HG02973 (cell line): ENCODE data around the gene HRNR.
"Not testable (repeated sequence)": the region's sequence is repeated elsewhere in the genome, so short reads cannot be mapped to it uniquely, and the experiment has no call there.

Experiments
- ATAC-seq: cut with Tn5 transposase; IDR thresholded peaks from one replicate; pipeline ENCODE4 v1.9.1; 2021; ENCODE audit warnings: moderate library complexity; ENCODE audit not compliant: unreplicated experiment

The HRNR gene

DNA sequence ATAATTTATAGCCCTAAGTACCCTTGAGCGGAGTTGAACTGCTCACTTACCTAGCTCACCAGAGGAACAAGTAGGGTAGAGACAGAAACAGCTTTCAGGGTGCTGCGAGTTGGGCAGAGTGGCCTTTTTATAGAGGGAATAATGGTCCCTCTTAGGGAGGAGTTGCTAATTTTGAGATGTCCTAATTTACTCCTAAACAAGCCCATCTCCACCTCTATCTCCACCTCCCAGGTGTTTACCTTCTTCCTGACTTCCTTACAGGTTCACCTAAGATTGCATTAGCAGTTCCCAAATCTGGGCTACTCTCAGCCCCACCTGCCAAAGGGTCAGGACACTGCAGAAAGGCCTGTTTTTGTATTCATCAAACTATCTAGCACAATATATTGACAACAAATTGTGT, at the start of gene HRNR:
TSS of gene HRNR (minus strand) at position 101 of the 400 bp plus-strand sequence. CDS start 940 bp downstream, outside the sequence.
- ATAC-seq, result no peak

DNA sequence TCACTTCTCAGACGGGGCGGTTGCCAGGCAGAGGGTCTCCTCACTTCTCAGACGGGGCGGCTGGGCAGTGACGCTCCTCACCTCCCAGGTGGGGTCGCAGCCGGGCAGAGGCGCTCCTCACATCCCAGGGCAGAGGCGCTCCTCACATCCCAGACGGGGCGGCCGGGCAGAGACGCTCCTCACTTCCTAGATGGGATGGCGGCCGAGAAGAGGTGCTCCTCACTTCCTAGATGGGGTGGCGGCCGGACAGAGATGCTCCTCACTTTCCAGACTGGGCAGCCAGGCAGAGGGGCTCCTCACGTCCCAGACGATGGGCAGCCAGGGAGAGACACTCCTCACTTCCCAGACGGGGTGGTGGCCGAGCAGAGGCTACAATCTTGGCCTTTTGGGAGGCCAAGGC, 32.4 kb upstream of the HRNR start:
- ATAC-seq, result not testable (repeated sequence)

DNA sequence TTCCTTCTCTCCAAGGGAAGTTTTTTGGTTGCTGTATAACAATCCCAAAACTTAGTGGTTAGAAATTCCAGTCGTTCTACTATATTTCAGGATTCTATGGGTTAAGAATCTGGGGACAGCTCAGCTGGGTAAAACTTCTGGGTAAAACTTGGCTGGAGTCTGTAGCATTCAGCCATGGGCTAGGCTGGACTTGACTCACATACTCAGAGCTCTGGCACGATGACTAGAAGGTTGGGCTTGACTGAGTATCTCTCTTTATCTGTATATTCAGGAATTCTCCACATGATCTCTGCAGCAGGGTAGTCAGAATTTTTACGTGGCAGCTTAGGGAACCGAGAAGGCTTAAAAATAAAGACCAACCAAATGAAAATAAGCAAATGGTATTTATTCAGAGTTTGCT, 28.2 kb upstream of the HRNR start:
- no peak for ATAC-seq

DNA sequence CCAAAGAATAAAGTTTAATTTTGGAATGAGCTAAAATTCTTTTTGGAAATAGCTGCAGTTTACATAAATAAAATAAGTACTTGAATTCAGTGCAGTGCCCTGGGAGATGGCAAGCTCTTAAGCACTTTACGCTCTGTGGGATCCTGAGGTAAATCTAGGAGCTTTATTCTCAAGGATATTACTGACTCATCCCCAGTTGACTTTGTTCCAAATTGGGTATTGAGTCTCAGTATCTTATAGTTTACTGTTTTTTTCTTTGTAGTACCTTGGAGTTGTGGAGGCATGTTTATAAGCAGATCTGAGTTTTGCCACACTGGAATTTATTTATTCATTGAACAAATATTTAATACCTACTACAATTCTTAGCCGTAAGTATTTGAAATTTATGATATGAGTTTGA, 27.4 kb upstream of the HRNR start:
- ATAC-seq, result no peak

DNA sequence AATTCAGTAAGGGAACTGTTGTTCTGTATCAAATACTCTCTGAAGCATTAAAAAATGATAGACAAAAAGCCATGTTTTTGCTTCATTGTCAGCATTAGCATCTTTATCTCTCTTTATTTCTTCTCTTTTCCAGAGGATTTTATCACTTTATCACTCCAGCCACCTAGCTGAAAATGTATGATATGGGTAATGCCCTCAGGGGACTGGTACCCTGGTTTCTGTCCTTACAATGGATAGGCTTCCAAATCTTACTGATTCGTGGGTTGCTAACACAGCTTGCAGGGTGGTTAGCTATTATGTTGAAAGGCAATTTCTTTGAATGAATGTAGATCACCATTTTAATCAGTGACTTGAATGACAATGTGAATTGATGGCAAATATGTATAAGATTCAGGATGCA, 23.3 kb upstream of the HRNR start:
- no peak for ATAC-seq

- no peak for ATAC-seq
These were observed 20.7 kb upstream of the HRNR start for GRCh38 chr1:152244576-152245273.

DNA sequence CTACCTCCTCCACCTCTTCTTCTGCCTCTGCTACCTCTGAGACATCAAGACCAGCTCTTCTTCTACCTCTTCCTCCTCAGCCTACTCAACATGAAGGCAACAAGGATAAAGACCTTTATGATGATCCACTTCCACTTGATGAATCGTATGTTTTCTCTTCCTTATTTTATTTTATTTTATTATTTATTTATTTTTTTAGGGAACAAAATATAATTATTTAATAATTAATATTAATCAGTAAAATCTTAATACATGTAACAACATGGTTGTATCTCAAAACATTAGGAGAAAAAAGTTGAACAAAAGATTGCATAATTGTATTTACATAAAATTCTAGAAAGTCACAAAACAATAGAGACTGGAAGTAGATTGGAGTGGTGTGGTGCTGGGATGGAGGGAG, 13.1 kb upstream of the HRNR start:
- no peak for ATAC-seq

DNA sequence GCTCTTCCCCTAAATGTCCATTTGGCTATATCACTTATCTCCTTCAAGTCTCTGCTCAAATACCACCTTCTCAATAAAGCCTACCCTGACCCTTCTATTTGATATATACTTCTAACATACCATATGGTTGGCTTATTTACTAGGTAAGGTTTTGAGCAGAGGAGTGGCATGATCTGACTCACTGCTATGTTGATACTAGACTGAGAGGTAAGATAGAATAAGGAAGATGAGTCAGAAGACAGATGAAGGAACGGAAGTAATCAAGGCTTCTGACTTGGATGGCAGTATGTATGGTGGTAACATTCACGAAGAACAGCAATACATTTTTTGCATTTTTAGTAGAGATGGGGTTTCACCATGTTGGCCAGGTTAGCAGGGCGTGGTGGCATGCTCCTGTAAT, 4.8 kb upstream of the HRNR start:
- ATAC-seq, result no peak

GRCh38 chr1:152227310-152227928, 3.4 kb upstream of the HRNR start:
- ATAC-seq, result no peak

DNA sequence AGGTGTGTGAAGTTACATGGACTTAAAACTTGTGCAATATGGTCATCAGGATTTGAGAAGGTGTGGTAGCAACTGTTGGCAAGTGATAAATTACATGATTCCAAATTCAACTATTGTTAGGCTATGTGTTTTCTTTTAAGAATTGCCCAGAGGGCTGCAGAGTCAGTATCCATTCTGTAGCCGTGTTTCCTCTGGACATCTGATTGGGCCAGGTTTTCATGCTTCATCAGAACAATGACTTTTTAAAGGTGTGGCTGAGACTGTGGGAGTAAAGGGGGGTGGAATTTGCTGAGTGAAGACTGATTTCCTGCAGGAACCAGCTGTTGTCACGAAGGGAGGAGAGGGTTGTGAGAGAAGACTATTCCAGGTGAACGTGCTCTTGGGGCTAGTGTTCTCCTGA, 1.7 kb upstream of the HRNR start:
- no peak for ATAC-seq

DNA sequence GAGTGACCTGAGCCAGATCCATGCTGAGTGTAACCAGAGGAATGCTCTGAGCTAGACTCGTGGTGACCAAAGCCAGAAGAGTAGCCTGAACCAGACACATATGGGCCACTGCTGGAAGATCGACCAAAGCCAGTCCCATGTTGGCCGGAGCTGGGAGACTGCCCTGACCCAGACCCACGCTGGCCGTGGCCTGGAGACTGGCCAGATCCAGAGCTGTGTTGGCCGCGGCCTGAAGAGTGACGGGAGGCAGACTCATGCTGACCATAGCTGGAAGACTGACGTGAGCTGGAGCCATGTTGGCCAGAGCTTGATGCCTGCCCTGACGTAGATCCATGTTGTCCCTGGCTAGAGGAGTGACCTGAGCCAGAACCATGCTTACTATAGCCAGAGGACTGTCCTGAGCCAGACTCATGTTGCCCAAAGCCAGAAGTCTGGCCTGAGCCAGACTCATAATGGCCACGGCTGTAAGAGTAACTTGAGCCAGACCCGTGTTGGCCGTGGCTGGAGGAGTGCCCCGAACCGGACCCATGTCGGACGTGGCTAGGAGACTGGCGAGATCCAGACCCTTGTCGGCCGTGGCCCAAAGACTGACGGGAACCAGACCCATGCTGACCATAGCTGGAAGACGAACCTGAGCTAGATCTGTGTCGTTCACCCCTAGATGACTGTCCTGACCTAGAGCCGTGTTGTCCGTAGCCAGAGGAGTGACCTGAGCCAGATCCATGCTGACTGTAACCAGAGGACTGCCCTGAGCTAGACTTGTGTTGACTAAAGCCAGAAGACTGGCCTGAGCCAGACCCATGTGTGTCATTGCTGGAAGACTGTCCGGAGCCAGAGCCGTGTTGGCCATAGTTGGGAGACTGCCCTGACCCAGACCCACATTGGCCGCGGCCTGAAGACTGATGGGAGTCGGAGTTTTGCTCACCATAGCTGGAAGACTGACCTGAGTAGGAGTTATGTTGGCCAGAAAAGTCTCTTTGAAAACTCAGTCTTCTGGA, 3.5 kb downstream of the HRNR start:
- ATAC-seq, result no peak

DNA sequence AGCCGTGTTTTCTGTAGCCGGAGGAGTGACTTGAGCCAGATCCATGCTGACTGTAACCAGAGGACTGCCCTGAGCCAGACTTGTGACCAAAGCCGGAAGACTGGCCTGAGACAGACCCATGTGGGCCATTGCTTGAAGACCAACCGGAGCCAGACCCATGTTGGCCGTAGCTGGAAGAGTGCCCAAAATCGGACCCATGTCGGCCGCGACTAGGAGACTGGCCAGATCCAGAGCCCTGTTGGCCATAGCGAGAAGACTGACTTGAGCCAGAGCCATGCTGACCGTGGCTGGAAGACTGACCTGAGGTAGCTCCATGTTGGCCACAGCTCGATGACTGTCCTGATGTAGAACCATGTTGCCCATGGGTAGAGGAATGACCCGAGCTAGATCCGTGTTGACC, 4.6 kb downstream of the HRNR start:
- ATAC-seq, result not testable (repeated sequence)

DNA sequence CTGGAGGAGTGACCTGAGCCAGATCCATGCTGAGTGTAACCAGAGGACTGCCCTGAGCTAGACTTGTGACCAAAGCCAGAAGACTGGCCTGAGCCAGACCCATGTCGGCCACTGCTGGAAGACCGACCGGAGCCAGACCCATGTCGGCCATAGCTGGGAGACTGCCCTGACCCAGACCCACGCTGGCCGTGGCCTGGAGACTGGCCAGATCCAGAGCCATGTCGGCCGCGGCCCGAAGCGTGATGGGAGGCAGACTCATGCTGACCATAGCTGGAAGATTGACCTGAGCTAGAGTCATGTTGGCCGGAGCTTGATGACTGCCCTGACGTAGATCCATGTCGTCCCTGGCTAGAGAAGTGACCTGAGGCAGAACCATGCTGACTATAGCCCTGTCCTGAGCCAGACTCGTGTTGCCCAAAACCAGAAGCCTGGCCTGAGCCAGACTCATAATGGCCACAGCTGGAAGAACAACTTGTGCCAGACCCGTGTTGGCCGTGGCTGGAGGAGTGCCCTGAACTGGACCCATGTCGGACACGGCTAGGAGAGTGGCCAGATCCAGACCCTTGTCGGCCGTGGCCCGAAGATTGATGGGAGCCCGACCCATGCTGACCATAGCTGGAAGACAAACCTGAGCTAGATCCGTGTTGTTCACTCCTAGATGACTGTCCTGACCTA, 5.1 kb downstream of the HRNR start:
- ATAC-seq, result no peak

DNA sequence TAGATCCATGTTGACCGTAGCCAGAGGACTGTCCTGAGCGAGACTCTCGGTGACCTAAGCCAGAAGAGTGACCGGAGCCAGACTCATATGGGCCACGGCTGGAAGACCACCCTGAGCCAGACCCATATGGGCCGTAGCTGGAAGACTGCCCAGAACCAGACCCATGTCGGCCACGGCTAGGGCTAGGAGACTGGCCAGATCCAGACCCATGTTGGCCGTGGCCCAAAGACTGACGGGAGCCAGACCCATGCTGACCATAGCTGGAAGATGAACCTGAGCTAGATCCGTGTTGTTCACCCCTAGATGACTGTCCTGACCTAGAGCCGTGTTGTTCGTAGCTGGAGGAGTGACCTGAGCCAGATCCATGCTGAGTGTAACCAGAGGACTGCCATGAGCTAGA, 8.4 kb downstream of the HRNR start:
- ATAC-seq, result not testable (repeated sequence)

DNA sequence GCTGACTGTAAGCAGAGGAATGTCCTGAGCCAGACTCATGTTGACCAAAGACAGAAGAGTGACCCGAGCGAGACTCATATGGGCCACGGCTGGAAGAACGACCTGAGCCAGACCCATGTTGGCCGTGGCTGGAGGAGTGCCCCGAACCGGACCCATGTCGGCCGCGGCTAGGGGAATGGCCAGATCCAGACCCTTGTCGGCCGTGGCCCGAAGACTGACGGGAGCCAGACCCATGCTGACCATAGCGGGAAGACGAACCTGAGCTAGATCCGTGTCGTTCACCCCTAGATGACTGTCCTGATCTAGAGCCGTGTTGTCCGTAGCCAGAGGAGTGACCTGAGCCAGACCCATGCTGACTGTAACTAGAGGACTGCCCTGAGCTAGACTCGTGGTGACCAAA, 9.1 kb downstream of the HRNR start:
- not testable (repeated sequence) for ATAC-seq

DNA sequence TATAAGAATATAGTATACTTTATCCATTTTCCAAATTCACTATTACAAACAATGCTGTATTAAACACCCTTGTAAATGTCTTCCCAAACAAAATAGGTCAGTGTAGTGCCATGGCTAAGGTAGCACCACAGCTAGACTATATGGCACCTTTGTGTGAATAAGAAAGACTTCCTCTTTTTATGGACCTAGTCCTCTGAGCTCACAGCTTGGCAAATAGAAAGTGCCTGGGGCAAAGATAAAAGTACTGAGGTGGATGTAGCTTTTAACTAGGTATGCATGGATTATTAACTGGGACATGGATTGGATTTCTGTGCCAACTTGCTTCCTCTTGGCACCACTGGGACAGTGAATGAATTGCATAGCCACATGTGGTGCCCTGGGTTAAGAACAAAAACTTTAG, 25.0 kb downstream of the HRNR start:
- ATAC-seq, result no peak

DNA sequence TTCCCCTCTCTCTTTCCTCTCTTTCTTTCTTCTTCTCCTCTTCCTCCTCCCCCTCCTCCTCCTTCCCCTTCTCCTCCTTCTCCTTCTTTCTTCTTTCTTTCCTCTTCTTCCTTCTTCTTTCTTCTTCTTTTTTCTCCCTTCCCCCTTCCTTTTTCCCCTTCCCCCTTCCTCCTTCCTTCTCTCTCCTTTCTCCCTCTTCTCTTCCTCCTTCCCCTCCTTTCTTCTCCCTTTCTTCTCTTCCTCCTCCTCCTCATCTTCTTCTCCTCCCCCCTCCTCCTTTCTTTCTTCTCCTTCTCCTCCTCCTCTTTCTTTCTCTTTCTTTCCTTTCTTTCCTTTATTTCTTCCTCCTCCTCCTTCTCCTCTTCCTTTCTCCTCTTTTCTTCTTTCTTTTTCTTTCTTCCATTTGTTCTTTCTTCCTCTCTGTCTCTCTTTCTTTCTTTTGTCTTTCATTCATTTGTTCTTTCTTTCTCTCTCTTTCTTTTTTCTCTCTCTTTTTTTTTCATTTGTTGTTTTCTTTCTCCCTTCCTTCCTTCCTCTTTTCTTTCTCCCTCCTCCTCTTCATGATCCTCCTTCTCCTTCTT, 26.5 kb downstream of the HRNR start:
- ATAC-seq, result no peak

DNA sequence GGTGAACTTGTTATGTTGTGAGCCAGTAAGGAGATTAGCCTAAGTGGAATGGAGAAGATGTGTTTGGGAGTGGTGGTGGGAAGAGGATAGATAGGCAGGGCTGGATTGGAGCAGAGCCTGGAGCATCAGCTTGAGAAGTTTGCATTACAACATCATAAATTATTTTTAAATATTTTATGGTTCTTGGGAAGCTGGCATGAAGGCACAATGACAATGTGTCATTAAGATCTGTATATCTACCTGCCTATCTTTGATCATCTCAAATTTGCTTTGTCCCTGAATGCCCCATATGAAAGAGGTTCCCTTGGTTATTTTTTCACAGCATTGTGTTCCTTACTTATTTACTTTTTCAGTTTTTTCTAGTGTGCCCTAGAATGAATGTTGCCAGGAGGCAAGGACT, 32.3 kb downstream of the HRNR start:
- no peak for ATAC-seq

- no peak for ATAC-seq
These were observed 32.7 kb downstream of the HRNR start for GRCh38 chr1:152191260-152191659.

GRCh38 chr1:152190589-152190988, 33.4 kb downstream of the HRNR start:
- no peak for ATAC-seq
